Measurements from ENCODE around the gene KCNMA1.
A peak's percentile ranks its signal among the peaks of the same experiment; 100 is the strongest.

The KCNMA1 gene

GRCh38 chr10:77121829-77122228, 515.8 kb downstream of the KCNMA1 start:
- no peak for DNase-seq

DNA sequence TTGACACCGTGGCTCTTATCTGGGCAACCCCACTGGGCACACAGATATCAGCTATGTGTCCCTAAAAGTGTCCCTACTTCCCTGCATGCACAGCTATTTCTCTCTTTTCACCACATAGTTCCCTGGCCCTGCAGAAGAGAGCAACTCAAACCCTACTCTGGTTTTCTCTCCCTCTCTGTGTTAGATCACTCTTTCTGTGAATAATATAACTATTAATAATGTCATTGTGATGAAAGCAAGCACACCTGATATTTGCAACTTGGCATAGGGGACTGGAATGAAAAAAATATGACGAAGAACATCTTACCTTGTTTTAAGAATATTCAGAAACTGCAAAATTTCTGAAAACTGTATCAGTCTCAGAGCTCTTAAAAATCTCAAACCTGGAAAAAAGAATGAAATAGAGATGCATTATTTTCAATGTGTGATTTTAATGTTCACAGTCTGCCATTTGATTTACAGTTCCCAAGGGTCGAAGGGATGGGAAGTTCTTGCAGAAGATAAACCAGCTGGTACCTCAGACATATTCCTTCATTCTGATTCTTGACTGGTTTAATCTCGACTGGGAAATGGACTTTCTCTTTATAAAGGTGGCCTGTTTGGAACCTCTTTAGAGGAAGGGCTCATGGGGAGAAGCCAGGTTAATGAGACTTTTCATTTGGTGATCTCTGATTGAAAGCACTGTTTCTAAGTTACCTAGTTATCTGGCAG, 516.8 kb downstream of the KCNMA1 start:
- no peak for DNase-seq

GRCh38 chr10:77120012-77120411, 517.6 kb downstream of the KCNMA1 start:
- DNase-seq: no peak

DNA sequence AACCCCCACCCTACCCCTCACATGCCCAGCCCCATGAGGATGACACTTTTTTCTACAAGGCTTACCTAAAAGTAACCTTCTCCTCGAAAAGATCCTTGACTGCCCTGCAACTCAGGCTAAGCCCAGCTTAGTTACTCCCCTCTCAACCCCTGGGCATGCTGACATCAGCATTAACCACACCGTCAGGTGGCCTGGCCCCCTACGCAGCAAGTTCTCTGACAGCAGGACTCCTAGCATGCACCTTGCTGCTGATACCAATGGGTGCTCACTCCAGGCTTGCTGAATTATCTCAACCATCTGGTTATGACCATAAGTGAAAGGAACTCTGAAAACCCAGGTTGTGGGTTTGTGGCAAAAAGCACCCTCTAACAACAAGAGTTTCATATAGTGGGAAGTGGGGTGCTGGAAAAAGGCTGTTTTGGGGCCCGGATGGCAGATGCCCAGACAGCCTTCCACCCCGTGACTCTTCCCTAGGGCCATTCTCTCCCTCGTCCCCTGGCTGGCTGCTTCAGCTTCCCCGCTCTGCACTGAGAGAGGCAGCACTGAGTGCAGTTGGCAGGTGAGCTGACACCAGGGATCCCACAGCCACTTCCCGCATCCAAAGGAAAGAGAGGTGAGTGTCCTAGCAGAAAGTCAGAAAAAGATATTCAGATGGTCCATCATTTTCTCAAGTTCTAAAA, 518.9 kb downstream of the KCNMA1 start:
- no peak for DNase-seq

DNA sequence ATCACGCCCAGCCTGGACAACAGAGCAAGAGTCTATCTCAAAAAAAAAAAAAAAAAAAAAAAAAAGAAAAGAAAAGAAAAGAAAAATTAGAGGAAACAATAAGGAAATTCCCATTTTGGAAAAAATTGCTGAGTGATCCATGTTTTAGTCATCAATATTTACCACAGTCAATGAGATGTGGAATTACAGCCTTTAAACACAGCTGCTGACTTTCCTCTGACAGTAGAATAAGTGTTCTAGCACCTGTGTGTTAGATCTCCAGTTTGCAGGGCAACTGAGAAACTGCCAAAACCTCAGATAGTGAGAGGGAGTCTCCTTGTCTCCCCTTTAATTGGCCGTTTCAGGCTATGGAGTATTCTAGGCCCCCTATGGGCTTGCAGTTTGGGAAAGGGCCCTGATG, 520.1 kb downstream of the KCNMA1 start:
- DNase-seq: no peak

GRCh38 chr10:77116904-77117303, 520.7 kb downstream of the KCNMA1 start:
- no peak for DNase-seq

- no peak for DNase-seq
Observed at GRCh38 chr10:77114181-77114821, 523.3 kb downstream of the KCNMA1 start.

GRCh38 chr10:77111611-77112550, 525.7 kb downstream of the KCNMA1 start:
- peak; percentile 68 to 82 for DNase-seq

DNA sequence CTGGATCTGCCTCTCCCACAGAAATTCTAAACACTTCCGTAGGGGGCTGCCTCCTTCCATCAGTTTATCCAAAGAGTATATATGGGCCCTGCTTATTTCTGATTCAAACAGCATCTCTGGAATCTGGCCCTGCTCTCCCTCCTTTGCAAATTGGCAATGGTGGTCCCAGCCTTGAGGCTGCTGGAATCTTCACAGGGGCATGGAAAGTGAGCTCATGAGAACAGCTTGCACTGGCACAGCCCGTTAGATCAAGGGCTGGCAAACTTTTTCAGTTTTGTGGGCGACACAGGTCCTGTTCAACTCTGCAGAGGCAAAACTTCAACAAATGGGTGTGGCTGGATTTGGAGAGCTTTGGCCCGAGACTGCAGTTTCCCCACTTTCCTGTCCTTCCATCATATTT, 526.9 kb downstream of the KCNMA1 start:
- DNase-seq: no peak

DNA sequence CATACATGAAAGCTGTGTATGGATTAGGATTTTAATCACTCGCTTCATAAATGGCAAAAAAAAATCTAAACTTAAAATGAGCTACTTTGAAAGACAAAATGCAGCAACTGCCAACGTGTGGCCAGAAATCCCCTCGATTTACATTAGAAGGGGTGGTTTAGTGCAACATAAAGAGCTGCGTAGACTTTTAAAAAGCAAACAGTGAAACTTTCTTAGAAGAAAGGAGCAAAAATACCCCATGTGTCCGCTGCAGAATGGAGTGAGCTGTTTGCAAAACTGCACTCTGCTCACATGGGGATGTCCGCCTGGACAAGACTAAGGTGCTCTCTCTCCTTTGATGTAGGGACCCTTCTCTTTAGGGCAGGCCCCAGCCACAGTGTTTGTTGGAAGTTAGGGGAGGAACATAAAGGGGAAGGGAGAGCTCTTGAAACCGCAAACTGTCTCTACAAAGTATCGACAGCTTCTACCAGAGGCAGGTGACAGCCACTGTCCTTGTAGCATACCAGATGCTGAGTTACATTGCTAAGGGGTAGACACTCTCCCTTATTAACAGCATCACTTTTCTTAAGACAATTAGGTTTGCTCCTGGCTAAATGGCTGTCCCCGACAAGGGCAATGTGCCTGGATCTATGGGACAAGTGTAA, 528.1 kb downstream of the KCNMA1 start:
- DNase-seq: no peak

DNA sequence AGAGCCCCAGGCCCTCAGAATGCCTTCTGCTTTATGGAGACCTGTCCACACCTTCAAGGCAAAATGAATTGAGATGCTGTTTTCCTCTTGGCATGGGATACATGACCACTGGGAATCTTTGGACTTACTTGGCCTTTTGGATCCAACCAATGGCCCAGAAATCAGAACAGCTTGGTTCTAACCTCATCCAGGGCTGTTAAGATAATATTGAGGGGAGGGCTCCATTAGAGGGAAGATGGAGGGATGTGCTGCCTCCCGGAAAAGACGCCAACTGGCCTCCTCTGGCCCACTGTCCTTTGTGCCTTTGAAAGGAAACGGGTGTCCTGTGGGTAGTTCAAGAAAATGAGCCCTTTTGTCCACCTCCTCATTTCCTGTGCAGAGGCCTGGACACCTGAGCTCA, 530.9 kb downstream of the KCNMA1 start:
- DNase-seq: no peak

DNA sequence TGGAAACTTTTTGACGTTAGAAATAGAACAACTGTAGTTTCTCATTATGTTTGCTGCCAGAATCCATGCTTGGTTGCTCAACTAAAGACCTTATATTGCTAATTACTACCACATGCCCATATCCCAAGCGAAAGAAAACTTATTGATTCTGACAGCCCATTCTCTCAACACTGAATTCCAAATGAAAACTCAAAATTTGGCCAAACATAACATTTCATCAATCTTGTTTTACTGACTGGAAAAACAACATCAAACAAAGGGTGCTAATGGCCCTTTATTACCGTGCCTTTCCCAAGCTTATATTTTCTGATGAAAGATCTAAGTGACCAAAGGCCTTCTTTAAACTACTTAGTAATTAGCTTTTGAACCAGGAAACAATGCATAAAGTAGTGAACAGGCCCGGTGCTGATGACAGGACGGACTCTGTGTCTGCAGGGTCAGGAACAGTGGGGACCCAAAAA, 531.8 kb downstream of the KCNMA1 start:
- no peak for DNase-seq

GRCh38 chr10:77104459-77104980, 533.1 kb downstream of the KCNMA1 start:
- DNase-seq: no peak

DNA sequence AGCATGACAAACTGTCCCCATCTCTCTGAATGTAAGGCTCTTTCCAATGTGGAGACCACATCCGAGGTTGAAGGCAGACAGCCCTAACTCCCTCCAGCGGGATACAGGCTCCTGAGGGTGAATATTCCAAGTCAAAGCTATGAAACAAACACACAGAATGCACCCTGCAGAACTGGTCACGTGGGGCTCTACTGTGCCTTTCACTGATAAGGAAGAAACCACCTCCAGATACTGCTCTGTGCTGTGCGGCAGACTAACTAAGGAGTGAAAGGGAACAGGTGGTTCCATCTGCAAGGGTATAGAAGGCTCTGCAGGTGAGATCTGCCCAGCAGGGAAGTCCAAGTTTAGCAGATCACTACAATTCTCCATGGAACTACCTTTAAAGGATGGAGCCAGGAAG, 534.4 kb downstream of the KCNMA1 start:
- no peak for DNase-seq

DNA sequence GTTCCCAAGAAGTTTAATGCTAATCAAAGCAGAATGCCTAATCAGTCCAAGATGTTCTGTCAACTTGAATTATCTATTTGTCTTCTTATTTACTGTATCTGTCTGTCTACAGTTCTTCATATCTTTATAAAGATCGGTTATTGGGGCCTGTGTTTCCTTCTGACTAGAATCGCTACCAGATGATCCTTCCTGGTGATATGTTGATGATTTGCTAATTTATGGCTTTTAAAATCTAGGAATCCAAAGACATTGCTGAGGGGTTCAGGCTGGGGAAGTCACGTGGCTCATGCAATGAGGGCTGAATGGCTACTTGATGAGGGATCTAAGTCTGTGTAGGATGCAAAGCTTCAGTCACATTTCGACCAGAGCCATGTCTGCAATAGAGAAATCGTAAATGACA, 536.3 kb downstream of the KCNMA1 start:
- no peak for DNase-seq

DNA sequence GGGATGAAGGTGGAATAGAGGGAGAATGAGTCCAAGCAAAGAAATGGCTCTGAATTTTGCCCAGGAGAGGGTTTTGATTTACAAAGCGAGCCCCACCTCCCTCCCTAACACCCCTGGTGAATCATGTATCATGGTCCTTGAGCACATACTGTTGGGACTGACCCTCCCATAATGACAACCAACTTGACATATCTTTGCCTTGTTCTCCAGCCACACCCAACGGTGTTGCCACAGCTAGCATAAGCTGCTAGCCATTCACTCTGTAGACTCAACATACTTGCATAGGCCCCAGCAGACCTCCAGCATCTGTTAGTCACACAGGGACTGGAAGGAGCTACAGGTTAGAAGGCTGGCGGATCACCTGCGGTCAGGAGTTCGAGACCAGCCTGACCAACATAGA, 538.5 kb downstream of the KCNMA1 start:
- DNase-seq: no peak

- peak in 1 of 2 experiments; percentile 8 for DNase-seq
Observed at GRCh38 chr10:77097625-77098024, 540.0 kb downstream of the KCNMA1 start.

GRCh38 chr10:77093126-77093525, 544.5 kb downstream of the KCNMA1 start:
- no peak for DNase-seq

DNA sequence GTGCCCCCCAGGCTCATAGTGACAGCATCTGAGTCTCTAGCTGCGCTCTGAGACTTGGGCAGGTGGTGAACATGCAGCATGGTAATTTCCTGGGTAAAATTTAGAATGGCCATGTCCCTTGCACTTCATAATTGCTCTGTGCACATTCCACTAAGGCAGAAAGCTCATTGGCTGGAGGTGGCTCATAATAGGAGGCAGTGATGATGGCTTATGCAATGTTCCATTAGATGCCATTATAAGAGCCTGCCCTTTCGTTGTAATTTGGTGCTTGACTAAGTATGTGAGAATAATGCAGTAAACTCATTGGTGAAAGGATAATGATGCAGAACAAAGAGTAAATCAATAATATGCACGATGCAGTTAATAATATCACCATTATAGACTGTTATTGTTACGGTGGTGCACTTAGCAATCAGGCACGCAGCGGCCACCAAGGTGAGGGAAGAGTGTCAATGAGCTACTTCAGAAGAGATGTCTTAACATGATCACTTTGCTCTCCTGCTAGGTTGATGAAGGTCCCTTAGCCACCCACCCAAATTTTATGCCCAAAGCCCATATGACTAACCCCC, 545.9 kb downstream of the KCNMA1 start:
- no peak for DNase-seq

GRCh38 chr10:77090381-77091356, 546.9 kb downstream of the KCNMA1 start:
- no peak for DNase-seq

DNA sequence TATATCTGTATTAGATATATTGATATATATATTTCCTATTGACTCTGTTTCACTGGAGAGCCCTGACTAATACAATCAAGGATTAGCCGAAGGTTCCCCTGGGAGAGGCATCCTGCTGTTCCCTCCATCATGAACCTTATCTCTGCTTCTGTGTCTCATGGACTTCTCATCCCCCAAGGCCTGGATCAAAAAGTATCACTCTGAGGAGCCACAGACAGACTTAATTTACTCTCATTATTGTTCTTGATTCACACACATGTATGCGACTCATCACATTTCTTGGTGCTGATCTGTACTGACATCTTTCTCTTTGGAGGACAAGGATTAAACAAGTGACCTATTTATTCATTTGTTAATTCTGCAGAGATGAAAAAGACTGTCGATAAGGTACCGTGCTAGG, 550.2 kb downstream of the KCNMA1 start:
- DNase-seq: no peak
